Measurements from ENCODE around the gene MTPN. TPM values are rescaled to one million over a fixed set of nuclear protein-coding genes. Genes with fewer than 3 reads are reported as not detected.
A peak's percentile ranks its signal among the peaks of the same experiment; 100 is the strongest.

The MTPN gene
- total RNA-seq: 10 to 100 TPM; 88.4 to 94.0 TPM
- 123 TPM for polyA plus RNA-seq (2013, experiment 1 of 2)
- 110 TPM for polyA plus RNA-seq (2013, experiment 2 of 2)
- total RNA-seq: 142 to 362 (median 231) reads per million in 172 experiments

- peak; percentile 81 for ATAC-seq (ENCODE audit: poor library complexity)
- Mint-ChIP-seq H3K27ac (peak within 1 kb of the TSS; percentile 92), H3K9me3 (no peaks in the 10 kb centered on the region), H3K4me1 (ENCODE audit: low read depth) (peaks cover 86% of the 10 kb centered on the region), H3K4me3 (peak within 1 kb of the TSS; percentile 92), H3K27me3 (no peaks in the 10 kb centered on the region), H3K36me3 (ENCODE audit: low read depth) (peaks cover 41% of the 10 kb centered on the region)
- H3K27ac ChIP-seq (ENCODE audit: low read depth in 1 of 2, low read length in 2 of 2): peak within 1 kb of the TSS; percentile 90 to 91
- no peaks in the 10 kb centered on the region for H3K27me3 ChIP-seq (ENCODE audit: control insufficient read depth in 1 of 2, insufficient read depth in 2 of 2, low read length in 2 of 2)
- TF ChIP-seq CTCF (IDR thresholded peaks at IDR 0.05): no peak
- no peaks in the 10 kb centered on the region for H3K9me3 ChIP-seq (ENCODE audit: control insufficient read depth in 1 of 2, insufficient read depth in 1 of 2, low read length in 2 of 2)
- H3K4me3 ChIP-seq (ENCODE audit: low read length): peak within 1 kb of the TSS; percentile 90
- H3K4me1 ChIP-seq (ENCODE audit: insufficient read depth, low read length): peaks cover 59% of the 10 kb centered on the region
- ChIA-PET POLR2A (interaction anchor here (0.7 to 1.1 kb wide), 2 partner anchors 11 to 314 kb away, joined by 4 to 5 read pairs; partner anchors contain the start of gene STMP1), CTCF (no interaction called here)
- DNase-seq: peak; percentile 93 to 98 (median 97)
- H3K36me3 ChIP-seq (ENCODE audit: insufficient read depth, low read length): peaks cover 21% of the 10 kb centered on the region
- intact Hi-C loops (cut with DNase I, micrococcal nuclease): loop anchor here (1.0 to 5.0 kb wide), 7 partner anchors 14 to 1850 kb away; partner anchors contain the start of genes CNOT4 (in 2 of the 2), STMP1 (in 2 of the 2), LRGUK (in 1 of the 2) and WDR91 (in 1 of the 2)
Measured at GRCh38 chr7:135977007-135977741, at the start of gene MTPN. Gene MTPN, minus strand, starts transcription at chr7:135977359. Its CDS starts 259 bp downstream, at chr7:135977100.

- no peak overlapping the region for H3K27ac ChIP-seq (ENCODE audit: low read depth in 1 of 2, low read length in 2 of 2)
- ATAC-seq (ENCODE audit: poor library complexity): no peak
- TF ChIP-seq CTCF (IDR thresholded peaks at IDR 0.05): no peak
- Mint-ChIP-seq H3K36me3 (ENCODE audit: low read depth) (no peaks in the 10 kb centered on the region), H3K27ac (no peak overlapping the region), H3K4me1 (ENCODE audit: low read depth) (no peaks in the 10 kb centered on the region), H3K9me3 (no peaks in the 10 kb centered on the region), H3K27me3 (no peaks in the 10 kb centered on the region), H3K4me3 (no peak overlapping the region)
- no peak for DNase-seq
- H3K4me3 ChIP-seq (ENCODE audit: low read length): no peak overlapping the region
- no peaks in the 10 kb centered on the region for H3K36me3 ChIP-seq (ENCODE audit: insufficient read depth, low read length)
- no peaks in the 10 kb centered on the region for H3K27me3 ChIP-seq (ENCODE audit: control insufficient read depth in 1 of 2, insufficient read depth in 2 of 2, low read length in 2 of 2)
- ChIA-PET POLR2A (no interaction called here), CTCF (interaction anchor here (1.1 kb wide), 1 partner anchor 11 kb away, joined by 3 read pairs; no protein-coding TSS in a partner anchor)
- no peaks in the 10 kb centered on the region for H3K9me3 ChIP-seq (ENCODE audit: control insufficient read depth in 1 of 2, insufficient read depth in 1 of 2, low read length in 2 of 2)
- intact Hi-C loops (cut with DNase I, micrococcal nuclease): no loop called here
- H3K4me1 ChIP-seq (ENCODE audit: insufficient read depth, low read length): no peaks in the 10 kb centered on the region
Measured at GRCh38 chr7:136026209-136026608, 49.0 kb upstream of the MTPN start.

GRCh38 chr7:136023134-136023869, 46.1 kb upstream of the MTPN start:
- H3K4me1 ChIP-seq (ENCODE audit: insufficient read depth, low read length): no peaks in the 10 kb centered on the region
- no peak overlapping the region for H3K27ac ChIP-seq (ENCODE audit: low read depth in 1 of 2, low read length in 2 of 2)
- no peak for DNase-seq
- no peaks in the 10 kb centered on the region for H3K27me3 ChIP-seq (ENCODE audit: control insufficient read depth in 1 of 2, insufficient read depth in 2 of 2, low read length in 2 of 2)
- Mint-ChIP-seq H3K36me3 (ENCODE audit: low read depth) (no peaks in the 10 kb centered on the region), H3K27me3 (no peaks in the 10 kb centered on the region), H3K27ac (no peak overlapping the region), H3K4me3 (no peak overlapping the region), H3K9me3 (no peaks in the 10 kb centered on the region), H3K4me1 (ENCODE audit: low read depth) (no peaks in the 10 kb centered on the region)
- no peak overlapping the region for H3K4me3 ChIP-seq (ENCODE audit: low read length)
- no peak for ATAC-seq (ENCODE audit: poor library complexity)
- TF ChIP-seq CTCF (IDR thresholded peaks at IDR 0.05): no peak
- ChIA-PET POLR2A (no interaction called here), CTCF (interaction anchor here (0.5 to 1.0 kb wide), 2 partner anchors 222 to 1985 kb away, joined by 3 read pairs; no protein-coding TSS in a partner anchor)
- H3K9me3 ChIP-seq (ENCODE audit: control insufficient read depth in 1 of 2, insufficient read depth in 1 of 2, low read length in 2 of 2): no peaks in the 10 kb centered on the region
- intact Hi-C loops (cut with DNase I, micrococcal nuclease): no loop called here
- no peaks in the 10 kb centered on the region for H3K36me3 ChIP-seq (ENCODE audit: insufficient read depth, low read length)

Measured in CD4-positive, alpha-beta T cell (primary cell).